Neural cell (in vitro differentiated cells): Measurements from ENCODE around the gene CLASP1. TPM values are rescaled to one million over a fixed set of nuclear protein-coding genes. Genes with fewer than 3 reads are reported as not detected.
A peak's percentile ranks its signal among the peaks of the same experiment; 100 is the strongest.

Experiments used
- H2AFZ ChIP-seq: fragments of 200-600, 300-800 bp; sonication (generic), shearing (Covaris generic); 2 replicates; pipeline ENCODE4 v1.6.0; 2014; ENCODE audit warnings: low read depth, mild to moderate bottlenecking, antibody characterized with exemption, low read length, moderate library complexity
- H3F3A ChIP-seq: fragments of 200-600 bp; shearing (Covaris generic); 2 replicates; pipeline ENCODE4 v1.6.1; 2016; ENCODE audit warnings: mild to moderate bottlenecking, moderate library complexity, mixed read lengths, antibody characterized with exemption, low read length; ENCODE audit not compliant: insufficient read depth, poor library complexity, severe bottlenecking
- H3K27ac ChIP-seq: fragments of 200-600, 300-800 bp; sonication (generic), shearing (Covaris generic); 2 replicates; pipeline ENCODE4 v1.5.1; 2014; ENCODE audit warnings: mild to moderate bottlenecking, low read length, moderate library complexity
- H3K27me3 ChIP-seq: fragments of 300-800, 200-600 bp; sonication (generic), shearing (Covaris generic); 2 replicates; pipeline ENCODE4 v1.6.0; 2014; ENCODE audit warnings: mild to moderate bottlenecking, low read depth, low read length, moderate library complexity; ENCODE audit not compliant: insufficient read depth
- H3K36me3 ChIP-seq: fragments of 300-800, 200-600 bp; sonication (generic), shearing (Covaris generic); 2 replicates; pipeline ENCODE4 v1.5.1; 2014; ENCODE audit warnings: mild to moderate bottlenecking, antibody characterized with exemption, low read length, moderate library complexity; ENCODE audit not compliant: insufficient read depth
- H3K4me2 ChIP-seq: fragments of 300-800, 200-600 bp; sonication (generic), shearing (Covaris generic); 2 replicates; pipeline ENCODE4 v1.6.0; 2014; ENCODE audit warnings: mild to moderate bottlenecking, low read length
- H3K4me3 ChIP-seq: fragments of 300-800, 200-600 bp; sonication (generic), shearing (Covaris generic); 2 replicates; pipeline ENCODE4 v1.5.1; 2014; ENCODE audit warnings: mild to moderate bottlenecking, low read length, moderate library complexity
- H3K79me2 ChIP-seq: fragments of 200-600 bp; shearing (Covaris generic); replicated peaks from 2 replicates; pipeline ENCODE4 v1.6.0; 2014; ENCODE audit warnings: mild to moderate bottlenecking, low read length, moderate library complexity; ENCODE audit not compliant: insufficient read depth
- H3K9ac ChIP-seq: fragments of 300-800, 200-600 bp; sonication (generic), shearing (Covaris generic); 2 replicates; pipeline ENCODE4 v1.6.1; 2016; ENCODE audit warnings: mild to moderate bottlenecking, low read length, mixed read lengths
- H3K9me2 ChIP-seq: fragments of 200-600 bp; shearing (Covaris generic); 2 replicates; pipeline ENCODE4 v1.6.1; 2016; ENCODE audit warnings: mild to moderate bottlenecking, low read length, mixed read lengths; ENCODE audit not compliant: insufficient read depth
- H3K9me3 ChIP-seq: fragments of 200-600, 300-800 bp; sonication (generic), shearing (Covaris generic); 2 replicates; pipeline ENCODE4 v1.6.1; 2016; ENCODE audit warnings: mild to moderate bottlenecking, mixed run types, low read length, moderate library complexity, mixed read lengths
- H4K20me1 ChIP-seq: fragments of 200-600 bp; shearing (Covaris generic); 2 replicates; pipeline ENCODE4 v1.6.1; 2016; ENCODE audit warnings: mild to moderate bottlenecking, mixed run types; ENCODE audit not compliant: insufficient read depth
- CTCF ChIP-seq: fragments of 450-650 bp; IDR thresholded peaks from 2 replicates; pipeline ENCODE4 v1.5.1; 2014; ENCODE audit warnings: antibody characterized with exemption, mild to moderate bottlenecking, moderate library complexity; ENCODE audit not compliant: poor library complexity, severe bottlenecking
- EP300 ChIP-seq: fragments of 450-650 bp; conservative IDR thresholded peaks from 2 replicates; pipeline ENCODE4 v1.6.1; 2014; ENCODE audit warnings: antibody characterized with exemption, mild to moderate bottlenecking, moderate library complexity; ENCODE audit not compliant: poor library complexity, severe bottlenecking
- EZH2 ChIP-seq: fragments of 200-600, 300-800 bp; shearing (Covaris generic), sonication (generic); IDR thresholded peaks from 2 replicates; pipeline ENCODE4 v1.6.1; 2014; ENCODE audit warnings: antibody characterized with exemption, low read length, borderline replicate concordance, mild to moderate bottlenecking; ENCODE audit not compliant: insufficient read depth, poor library complexity, severe bottlenecking
- MXI1 ChIP-seq: fragments of 450-650 bp; conservative IDR thresholded peaks from 2 replicates; pipeline ENCODE4 v1.6.1; 2014; ENCODE audit warnings: antibody characterized with exemption, mild to moderate bottlenecking; ENCODE audit not compliant: poor library complexity, severe bottlenecking
- POLR2AphosphoS5 ChIP-seq: IDR thresholded peaks from 2 replicates; pipeline ENCODE4 v1.6.1; 2012
- RAD21 ChIP-seq: fragments of 450-650 bp; conservative IDR thresholded peaks from 2 replicates; pipeline ENCODE4 v1.6.1; 2014; ENCODE audit warnings: antibody characterized with exemption, mild to moderate bottlenecking, moderate library complexity
- REST ChIP-seq: IDR thresholded peaks from 2 replicates; pipeline ENCODE4 v1.6.1; 2012; ENCODE audit warnings: borderline replicate concordance
- SMC3 ChIP-seq: fragments of 450-650 bp; conservative IDR thresholded peaks from 2 replicates; pipeline ENCODE4 v1.6.1; 2014; ENCODE audit warnings: antibody characterized with exemption, mild to moderate bottlenecking, moderate library complexity; ENCODE audit not compliant: poor library complexity
- TAF1 ChIP-seq: IDR thresholded peaks from 2 replicates; pipeline ENCODE4 v1.6.1; 2012; ENCODE audit warnings: low read depth
- polyA minus RNA-seq: library from RNA; depleted of rRNA, polyadenylated mRNA; stranded (reverse); fragments of >200 nt; gene quantifications from 2 replicates; pipeline ENCODE4 v1.2.3, GENCODE V29; 2014
- polyA plus RNA-seq: library from polyadenylated mRNA; depleted of rRNA; stranded (reverse); fragments of >200 nt; gene quantifications from 2 replicates; pipeline ENCODE4 v1.2.3, GENCODE V29; 2014

The CLASP1 gene
- polyA plus RNA-seq (41.3 and 48.8 TPM in 2 replicates), polyA minus RNA-seq (193 and 253 TPM in 2 replicates)

- TF ChIP-seq TAF1 (peak; percentile 53), RAD21 (no peak), POLR2AphosphoS5 (peak; percentile 39)
Observed at GRCh38 chr2:121649149-121649595, at the start of gene CLASP1. CLASP1 (minus strand) TSS chr2:121649462; CDS start chr2:121605895, 43,567 bp downstream.

GRCh38 chr2:121698318-121698930 lies 49.2 kb upstream of the CLASP1 start:
- H3K79me2 ChIP-seq: no peaks in the 10 kb centered on the region
- H3F3A ChIP-seq: no peaks in the 10 kb centered on the region
- no peaks in the 10 kb centered on the region for H3K27me3 ChIP-seq
- no peak overlapping the region for H3K27ac ChIP-seq
- H4K20me1 ChIP-seq: no peaks in the 10 kb centered on the region
- H3K4me2 ChIP-seq: no peak overlapping the region
- TF ChIP-seq RAD21: no peak
- no peak for TF ChIP-seq CTCF
- no peak for TF ChIP-seq POLR2AphosphoS5
- TF ChIP-seq TAF1: no peak
- no peak for TF ChIP-seq MXI1
- no peak for TF ChIP-seq EZH2
- TF ChIP-seq SMC3: no peak
- TF ChIP-seq EP300: no peak
- TF ChIP-seq REST: no peak
- H3K4me3 ChIP-seq: no peak overlapping the region
- no peak overlapping the region for H3K9ac ChIP-seq
- no peaks in the 10 kb centered on the region for H3K9me3 ChIP-seq
- H3K36me3 ChIP-seq: no peaks in the 10 kb centered on the region
- H2AFZ ChIP-seq: no peak overlapping the region
- no peaks in the 10 kb centered on the region for H3K9me2 ChIP-seq

More at GRCh38 chr2:121649149-121649595, at the start of gene CLASP1:
- Histone ChIP-seq H3K27me3 (no peaks in the 10 kb centered on the region), H4K20me1 (no peaks in the 10 kb centered on the region), H3K9me3 (no peaks in the 10 kb centered on the region), H3K9ac (peak within 1 kb of the TSS; percentile 93), H3F3A (peaks cover 2% of the 10 kb centered on the region), H2AFZ (peak within 1 kb of the TSS; percentile 95), H3K27ac (peak within 1 kb of the TSS; percentile 93), H3K79me2 (peaks cover 57% of the 10 kb centered on the region), H3K4me3 (peak within 1 kb of the TSS; percentile 89), H3K9me2 (no peaks in the 10 kb centered on the region), H3K4me2 (peak within 1 kb of the TSS; percentile 88), H3K36me3 (no peaks in the 10 kb centered on the region)
